Immature natural killer cell (primary cell): ENCODE results near the gene FBLN2. TPM values are rescaled to one million over a fixed set of nuclear protein-coding genes. Genes with fewer than 3 reads are reported as not detected.
A peak's percentile ranks its signal among the peaks of the same experiment; 100 is the strongest.

Source experiments
- DNase-seq, 3 donors: peaks; one replicate each; pipeline ENCODE4 v3.0.0; 2022; ENCODE audit warnings: mixed read lengths in 1 of 3
- H3K27ac Mint-ChIP-seq, 6 donors: one replicate each; pipeline ENCODE4 v1.8.0; 2020; ENCODE audit warnings: mixed read lengths in 6 of 6, mild to moderate bottlenecking in 5 of 6, inconsistent platforms in 4 of 6, moderate library complexity in 3 of 6
- H3K27me3 Mint-ChIP-seq, 3 donors: one replicate each; pipeline ENCODE4 v1.8.0; 2020 to 2021; ENCODE audit warnings: low read depth in 3 of 3, mild to moderate bottlenecking in 3 of 3, mixed read lengths in 3 of 3, moderate library complexity in 3 of 3, inconsistent platforms in 1 of 3
- H3K36me3 Mint-ChIP-seq, 3 donors: one replicate each; pipeline ENCODE4 v1.8.0; 2020; ENCODE audit warnings: mixed read lengths in 3 of 3, inconsistent platforms in 2 of 3, mild to moderate bottlenecking in 2 of 3
- H3K4me1 Mint-ChIP-seq, 2 donors: one replicate each; pipeline ENCODE4 v1.8.0; 2020; ENCODE audit warnings: inconsistent platforms in 2 of 2, mild to moderate bottlenecking in 2 of 2, mixed read lengths in 2 of 2, moderate library complexity in 1 of 2
- H3K4me3 Mint-ChIP-seq, 5 donors: one replicate each; pipeline ENCODE4 v1.8.0; 2020; ENCODE audit warnings: mild to moderate bottlenecking in 5 of 5, mixed read lengths in 5 of 5, inconsistent platforms in 3 of 5, moderate library complexity in 3 of 5
- H3K9me3 Mint-ChIP-seq, 6 donors: one replicate each; pipeline ENCODE4 v1.8.0; 2020; ENCODE audit warnings: mild to moderate bottlenecking in 6 of 6, mixed read lengths in 6 of 6, inconsistent platforms in 4 of 6, moderate library complexity in 3 of 6
- polyA plus RNA-seq, 3 donors: library from polyadenylated mRNA; unstranded; fragments of 300-500 nt; fragmentation: Illumina TruSeq; gene quantifications; one replicate each; pipeline ENCODE4 v1.2.3, GENCODE V29; 2021

The FBLN2 gene
- polyA plus RNA-seq, 3 donors from 2014 or later, result 1.8 to 2.5 (median 2.2) TPM

GRCh38 chr3:13600950-13601691 is 52.2 kb downstream of the FBLN2 start:
- Mint-ChIP-seq H3K4me1 (no peaks in the 10 kb centered on the region), H3K27ac (no peak overlapping the region)

GRCh38 chr3:13601692-13602080 is 52.8 kb downstream of the FBLN2 start:
- Mint-ChIP-seq H3K27me3 (peaks cover 0 to 2% (median 0%) of the 10 kb centered on the region in 3 donors), H3K4me3 (no peak overlapping the region), H3K27ac (no peak overlapping the region), H3K9me3 (no peaks in the 10 kb centered on the region), H3K4me1 (no peaks in the 10 kb centered on the region), H3K36me3 (no peaks in the 10 kb centered on the region)
- DNase-seq, result no peak

More at GRCh38 chr3:13600950-13601691, 52.2 kb downstream of the FBLN2 start:
- no peak for DNase-seq
- H3K4me3 Mint-ChIP-seq, result no peak overlapping the region
- H3K36me3 Mint-ChIP-seq, result no peaks in the 10 kb centered on the region
- peaks cover 0 to 2% (median 2%) of the 10 kb centered on the region in 3 donors for H3K27me3 Mint-ChIP-seq
- H3K9me3 Mint-ChIP-seq, result no peaks in the 10 kb centered on the region

GRCh38 chr3:13605555-13605954 is 56.6 kb downstream of the FBLN2 start:
- Mint-ChIP-seq H3K36me3 (no peaks in the 10 kb centered on the region), H3K4me3 (no peak overlapping the region), H3K27me3 (peaks cover 0 to 3% (median 0%) of the 10 kb centered on the region in 3 donors), H3K27ac (no peak overlapping the region), H3K4me1 (no peaks in the 10 kb centered on the region), H3K9me3 (no peaks in the 10 kb centered on the region)
- no peak for DNase-seq

- Mint-ChIP-seq H3K27me3 (peaks cover 0 to 3% (median 2%) of the 10 kb centered on the region in 3 donors), H3K27ac (peak overlapping the region in 1 of 6 donors; percentile 37), H3K4me1 (no peaks in the 10 kb centered on the region), H3K36me3 (no peaks in the 10 kb centered on the region), H3K4me3 (no peak overlapping the region), H3K9me3 (no peaks in the 10 kb centered on the region)
- DNase-seq, result no peak
Observed at GRCh38 chr3:13607821-13608597, 59.1 kb downstream of the FBLN2 start.

- no peaks in the 10 kb centered on the region for H3K9me3 Mint-ChIP-seq
- H3K27me3 Mint-ChIP-seq, result peaks cover 0 to 3% (median 2%) of the 10 kb centered on the region in 3 donors
- no peaks in the 10 kb centered on the region for H3K36me3 Mint-ChIP-seq
- H3K27ac Mint-ChIP-seq, result no peak overlapping the region
- H3K4me3 Mint-ChIP-seq, result no peak overlapping the region
- no peak for DNase-seq
- no peaks in the 10 kb centered on the region for H3K4me1 Mint-ChIP-seq
Observed at GRCh38 chr3:13608969-13609725, 60.2 kb downstream of the FBLN2 start.

GRCh38 chr3:13610006-13610570 is 61.2 kb downstream of the FBLN2 start:
- no peak for DNase-seq
- no peak overlapping the region for H3K4me3 Mint-ChIP-seq
- H3K4me1 Mint-ChIP-seq, result no peaks in the 10 kb centered on the region
- H3K36me3 Mint-ChIP-seq, result no peaks in the 10 kb centered on the region
- H3K27me3 Mint-ChIP-seq, result peaks cover 0 to 3% (median 2%) of the 10 kb centered on the region in 3 donors
- no peak overlapping the region for H3K27ac Mint-ChIP-seq
- no peaks in the 10 kb centered on the region for H3K9me3 Mint-ChIP-seq

GRCh38 chr3:13611221-13611620 is 62.3 kb downstream of the FBLN2 start:
- DNase-seq, result no peak
- H3K4me1 Mint-ChIP-seq, result no peaks in the 10 kb centered on the region
- peaks cover 2 to 3% (median 2%) of the 10 kb centered on the region in 3 donors for H3K27me3 Mint-ChIP-seq
- peak overlapping the region in 1 of 6 donors; percentile 10 for H3K27ac Mint-ChIP-seq
- peaks cover 0 to 3% (median 0%) of the 10 kb centered on the region in 3 donors for H3K36me3 Mint-ChIP-seq
- no peak overlapping the region for H3K4me3 Mint-ChIP-seq
- H3K9me3 Mint-ChIP-seq, result no peaks in the 10 kb centered on the region

- no peak for DNase-seq
- Mint-ChIP-seq H3K4me3 (no peak overlapping the region), H3K9me3 (no peaks in the 10 kb centered on the region), H3K27me3 (peaks cover 2 to 3% (median 2%) of the 10 kb centered on the region in 3 donors), H3K4me1 (no peaks in the 10 kb centered on the region), H3K27ac (peak overlapping the region in 1 of 6 donors; percentile 71), H3K36me3 (peaks cover 0 to 3% (median 0%) of the 10 kb centered on the region in 3 donors)
Observed at GRCh38 chr3:13612829-13613228, 63.9 kb downstream of the FBLN2 start.

GRCh38 chr3:13613343-13614190 is 64.6 kb downstream of the FBLN2 start:
- no peak overlapping the region for H3K27ac Mint-ChIP-seq
- peaks cover 0 to 3% (median 0%) of the 10 kb centered on the region in 3 donors for H3K36me3 Mint-ChIP-seq
- H3K27me3 Mint-ChIP-seq, result peaks cover 1 to 2% (median 2%) of the 10 kb centered on the region in 3 donors
- no peak for DNase-seq
- no peak overlapping the region for H3K4me3 Mint-ChIP-seq
- H3K4me1 Mint-ChIP-seq, result no peaks in the 10 kb centered on the region
- H3K9me3 Mint-ChIP-seq, result no peaks in the 10 kb centered on the region

- DNase-seq, result no peak
- no peak overlapping the region for H3K4me3 Mint-ChIP-seq
- no peak overlapping the region for H3K27ac Mint-ChIP-seq
- H3K27me3 Mint-ChIP-seq, result peaks cover 0 to 2% (median 2%) of the 10 kb centered on the region in 3 donors
- H3K36me3 Mint-ChIP-seq, result peaks cover 0 to 3% (median 0%) of the 10 kb centered on the region in 3 donors
- no peaks in the 10 kb centered on the region for H3K4me1 Mint-ChIP-seq
- no peaks in the 10 kb centered on the region for H3K9me3 Mint-ChIP-seq
Observed at GRCh38 chr3:13614607-13615006, 65.7 kb downstream of the FBLN2 start.

GRCh38 chr3:13615019-13615528 is 66.1 kb downstream of the FBLN2 start:
- Mint-ChIP-seq H3K4me1 (no peaks in the 10 kb centered on the region), H3K36me3 (peaks cover 0 to 3% (median 0%) of the 10 kb centered on the region in 3 donors), H3K27ac (no peak overlapping the region), H3K27me3 (peaks cover 0 to 2% (median 2%) of the 10 kb centered on the region in 3 donors), H3K9me3 (no peaks in the 10 kb centered on the region), H3K4me3 (no peak overlapping the region)
- no peak for DNase-seq

GRCh38 chr3:13616359-13616758 is 67.4 kb downstream of the FBLN2 start:
- Mint-ChIP-seq H3K9me3 (no peaks in the 10 kb centered on the region), H3K36me3 (peaks cover 0 to 3% (median 0%) of the 10 kb centered on the region in 3 donors), H3K4me3 (no peak overlapping the region), H3K27ac (peak overlapping the region in 1 of 6 donors; percentile 43), H3K4me1 (peaks cover 3 to 6% of the 10 kb centered on the region in 2 donors), H3K27me3 (peaks cover 2 to 4% (median 2%) of the 10 kb centered on the region in 3 donors)
- no peak for DNase-seq
